ENCODE results near the gene PCNX2. TPM values are rescaled to one million over a fixed set of nuclear protein-coding genes. Genes with fewer than 3 reads are reported as not detected.

PCNX2 gene
- total RNA-seq, 2 donors from 2014 or later = 8.1 to 9.0 TPM

GRCh38 chr1:233193741-233194140 lies 101.8 kb downstream of the PCNX2 start:
- Histone ChIP-seq H3K4me3 (no peak overlapping the region), H3K4me1 (no peaks in the 10 kb centered on the region), H3K9me3 (peaks cover 5 to 27% of the 10 kb centered on the region in 2 donors), H3K27ac (no peak overlapping the region), H3K27me3 (no peaks in the 10 kb centered on the region), H3K36me3 (no peaks in the 10 kb centered on the region)
- DNase-seq (ENCODE audit: low spot score) = no peak
- TF ChIP-seq CTCF (IDR thresholded peaks at IDR 0.05) = no peak

GRCh38 chr1:233190987-233191386 lies 104.5 kb downstream of the PCNX2 start:
- Histone ChIP-seq H3K4me1 (no peaks in the 10 kb centered on the region), H3K9me3 (peaks cover 5 to 27% of the 10 kb centered on the region in 2 donors), H3K27ac (no peak overlapping the region), H3K27me3 (no peaks in the 10 kb centered on the region), H3K4me3 (no peak overlapping the region), H3K36me3 (no peaks in the 10 kb centered on the region)
- TF ChIP-seq CTCF (IDR thresholded peaks at IDR 0.05) = no peak
- DNase-seq (ENCODE audit: low spot score) = no peak

- H3K36me3 ChIP-seq = no peaks in the 10 kb centered on the region
- H3K27me3 ChIP-seq = no peaks in the 10 kb centered on the region
- no peak for TF ChIP-seq CTCF (IDR thresholded peaks at IDR 0.05)
- DNase-seq (ENCODE audit: low spot score) = no peak
- no peaks in the 10 kb centered on the region for H3K4me1 ChIP-seq
- H3K4me3 ChIP-seq = no peak overlapping the region
- peaks cover 0 to 15% of the 10 kb centered on the region in 2 donors for H3K9me3 ChIP-seq
- no peak overlapping the region for H3K27ac ChIP-seq
Measured at GRCh38 chr1:233189526-233189925, 106.0 kb downstream of the PCNX2 start.

GRCh38 chr1:233188061-233188460 lies 107.5 kb downstream of the PCNX2 start:
- Histone ChIP-seq H3K4me3 (no peak overlapping the region), H3K4me1 (no peaks in the 10 kb centered on the region), H3K27ac (no peak overlapping the region), H3K36me3 (no peaks in the 10 kb centered on the region), H3K9me3 (peaks cover 0 to 1% of the 10 kb centered on the region in 2 donors), H3K27me3 (no peaks in the 10 kb centered on the region)
- no peak for TF ChIP-seq CTCF (IDR thresholded peaks at IDR 0.05)
- no peak for DNase-seq (ENCODE audit: low spot score)

GRCh38 chr1:233183226-233184020 lies 112.1 kb downstream of the PCNX2 start:
- Histone ChIP-seq H3K4me1 (no peaks in the 10 kb centered on the region), H3K9me3 (no peaks in the 10 kb centered on the region), H3K27ac (no peak overlapping the region), H3K36me3 (no peaks in the 10 kb centered on the region), H3K4me3 (no peak overlapping the region), H3K27me3 (no peaks in the 10 kb centered on the region)
- DNase-seq (ENCODE audit: low spot score) = no peak
- TF ChIP-seq CTCF (IDR thresholded peaks at IDR 0.05) = no peak

GRCh38 chr1:233182587-233182986 lies 112.9 kb downstream of the PCNX2 start:
- no peaks in the 10 kb centered on the region for H3K36me3 ChIP-seq
- no peak overlapping the region for H3K4me3 ChIP-seq
- no peaks in the 10 kb centered on the region for H3K9me3 ChIP-seq
- H3K4me1 ChIP-seq = no peaks in the 10 kb centered on the region
- no peak overlapping the region for H3K27ac ChIP-seq
- no peaks in the 10 kb centered on the region for H3K27me3 ChIP-seq
- no peak for DNase-seq (ENCODE audit: low spot score)
- TF ChIP-seq CTCF (IDR thresholded peaks at IDR 0.05) = no peak

All from right atrium auricular region (tissue), 2 donors.